ENCODE data around the gene ASAH2. TPM values are rescaled to one million over a fixed set of nuclear protein-coding genes. Genes with fewer than 3 reads are reported as not detected.

The ASAH2 gene
- total RNA-seq, 4 donors from 2014 or later, result 2.4 to 6.1 (median 4.6) TPM

- 89% methylated on average over 2 of the region's 2 CpGs for WGBS
- Histone ChIP-seq H3K9me3 (no peaks in the 10 kb centered on the region), H3K4me1 (no peaks in the 10 kb centered on the region), H3K27me3 (peaks cover 4% of the 10 kb centered on the region), H3K27ac (no peak overlapping the region), H3K4me3 (no peak overlapping the region), H3K36me3 (no peaks in the 10 kb centered on the region)
- TF ChIP-seq CTCF (IDR thresholded peaks at IDR 0.05), result no peak
- no peak for DNase-seq (ENCODE audit: low spot score in 2 of 2)
Measured at GRCh38 chr10:50219646-50220045, 31.7 kb downstream of the ASAH2 start.

GRCh38 chr10:50219200-50219599 is 32.1 kb downstream of the ASAH2 start:
- Histone ChIP-seq H3K9me3 (no peaks in the 10 kb centered on the region), H3K4me1 (no peaks in the 10 kb centered on the region), H3K4me3 (no peak overlapping the region), H3K27me3 (peaks cover 4% of the 10 kb centered on the region), H3K36me3 (no peaks in the 10 kb centered on the region), H3K27ac (no peak overlapping the region)
- DNase-seq (ENCODE audit: low spot score in 2 of 2), result no peak
- 87% methylated on average over 2 of the region's 2 CpGs for WGBS
- TF ChIP-seq CTCF (IDR thresholded peaks at IDR 0.05), result no peak

- peaks cover 4% of the 10 kb centered on the region for H3K27me3 ChIP-seq
- no peak overlapping the region for H3K4me3 ChIP-seq
- no peak for DNase-seq (ENCODE audit: low spot score in 2 of 2)
- H3K27ac ChIP-seq, result no peak overlapping the region
- 67% methylated on average over 3 of the region's 3 CpGs for WGBS
- TF ChIP-seq POLR2AphosphoS5 (IDR thresholded peaks at IDR 0.05) (no peak), CTCF (IDR thresholded peaks at IDR 0.05) (no peak), POLR2A (IDR thresholded peaks at IDR 0.05) (no peak), EP300 (IDR thresholded peaks at IDR 0.05) (no peak)
- H3K36me3 ChIP-seq, result no peaks in the 10 kb centered on the region
- no peaks in the 10 kb centered on the region for H3K4me1 ChIP-seq
- no peaks in the 10 kb centered on the region for H3K9me3 ChIP-seq
Measured at GRCh38 chr10:50216894-50217293, 34.4 kb downstream of the ASAH2 start.

GRCh38 chr10:50216418-50216817 is 34.9 kb downstream of the ASAH2 start:
- Histone ChIP-seq H3K36me3 (no peaks in the 10 kb centered on the region), H3K27me3 (peaks cover 4% of the 10 kb centered on the region), H3K4me1 (no peaks in the 10 kb centered on the region), H3K4me3 (no peak overlapping the region), H3K27ac (no peak overlapping the region), H3K9me3 (no peaks in the 10 kb centered on the region)
- DNase-seq (ENCODE audit: low spot score in 2 of 2), result no peak
- TF ChIP-seq POLR2A (IDR thresholded peaks at IDR 0.05), result no peak
- no peak for TF ChIP-seq POLR2AphosphoS5 (IDR thresholded peaks at IDR 0.05)
- no peak for TF ChIP-seq EP300 (IDR thresholded peaks at IDR 0.05)
- TF ChIP-seq CTCF (IDR thresholded peaks at IDR 0.05), result no peak

GRCh38 chr10:50211670-50212069 is 39.6 kb downstream of the ASAH2 start:
- Histone ChIP-seq H3K9me3 (no peaks in the 10 kb centered on the region), H3K4me1 (no peaks in the 10 kb centered on the region), H3K27me3 (no peaks in the 10 kb centered on the region), H3K4me3 (no peak overlapping the region), H3K27ac (no peak overlapping the region), H3K36me3 (no peaks in the 10 kb centered on the region)
- DNase-seq (ENCODE audit: low spot score in 2 of 2), result no peak
- 70% methylated on average over 3 of the region's 3 CpGs for WGBS
- TF ChIP-seq POLR2AphosphoS5 (IDR thresholded peaks at IDR 0.05), result no peak
- no peak for TF ChIP-seq EP300 (IDR thresholded peaks at IDR 0.05)
- no peak for TF ChIP-seq CTCF (IDR thresholded peaks at IDR 0.05)
- no peak for TF ChIP-seq POLR2A (IDR thresholded peaks at IDR 0.05)

All from suprapubic skin (tissue), 4 donors.